AG04450 (cell line): ENCODE measurements around the gene PPM1F. TPM values are rescaled to one million over a fixed set of nuclear protein-coding genes. Genes with fewer than 3 reads are reported as not detected.
"Not testable (repeated sequence)": the region's sequence is repeated elsewhere in the genome, so short reads cannot be mapped to it uniquely, and the experiment has no call there.

ENCODE experiments used
- CTCF ChIA-PET: fragments of 300-600, 350-600 bp; formaldehyde crosslinking; extraction: SDS; loops from one replicate; lab custom pipeline; 2022; ENCODE audit warnings: antibody characterized with exemption, inconsistent platforms; lab: Charles Lee
- POLR2A ChIA-PET: fragments of 350-600 bp; formaldehyde crosslinking; extraction: SDS; loops from one replicate; lab custom pipeline; 2021; ENCODE audit warnings: antibody characterized with exemption, inconsistent platforms; lab: Yijun Ruan, JAX
- DNase-seq: peaks from one replicate; pipeline ENCODE4 v3.0.0-alpha.2; 2011; ENCODE audit warnings: low read depth, low spot score
- H3K27ac ChIP-seq: one replicate; pipeline ENCODE4 v1.5.1; 2012; ENCODE audit warnings: low read depth, low read length, control low read depth
- H3K27me3 ChIP-seq: one replicate; pipeline ENCODE4 v1.6.0; 2012; ENCODE audit warnings: low read length; ENCODE audit not compliant: control insufficient read depth, insufficient read depth
- H3K4me3 ChIP-seq: 2 replicates; pipeline ENCODE4 v1.5.1; 2011; ENCODE audit warnings: mild to moderate bottlenecking, low read depth, low read length, control low read depth
- H3K9me3 ChIP-seq: 2 replicates; pipeline ENCODE4 v1.5.1; 2012; ENCODE audit warnings: low read length; ENCODE audit not compliant: control insufficient read depth, insufficient read depth
- CTCF ChIP-seq: IDR thresholded peaks from 2 replicates; pipeline ENCODE4 v1.5.1; 2011; ENCODE audit warnings: low read depth, low read length, control low read depth, inconsistent platforms
- polyA plus RNA-seq: library from polyadenylated mRNA; depleted of rRNA; stranded (reverse); fragments of >200 nt; gene quantifications from 2 replicates; pipeline ENCODE4 v1.2.3, GENCODE V29; 2011

The PPM1F gene
- polyA plus RNA-seq, 1 experiment: 17.7 TPM

GRCh38 chr22:21898354-21898896 is 54.2 kb downstream of the PPM1F start:
- Histone ChIP-seq H3K27me3 (no peaks in the 10 kb centered on the region), H3K9me3 (no peaks in the 10 kb centered on the region)

GRCh38 chr22:21896951-21897513 is 55.6 kb downstream of the PPM1F start:
- Histone ChIP-seq H3K27me3 (no peaks in the 10 kb centered on the region), H3K27ac (no peak overlapping the region), H3K4me3 (no peak overlapping the region), H3K9me3 (no peaks in the 10 kb centered on the region)
- DNase-seq: no peak
- ChIA-PET CTCF (no interaction called here), POLR2A (no interaction called here)
- TF ChIP-seq CTCF: no peak

More at GRCh38 chr22:21898354-21898896, 54.2 kb downstream of the PPM1F start:
- Histone ChIP-seq H3K27ac (no peak overlapping the region), H3K4me3 (no peak overlapping the region)
- TF ChIP-seq CTCF: no peak
- CTCF ChIA-PET: interaction anchor here (0.8 kb wide), 1 partner anchor 9 kb away, joined by 7 read pairs; no protein-coding TSS in a partner anchor
- no peak for DNase-seq
- POLR2A ChIA-PET: no interaction called here

GRCh38 chr22:21896275-21896674 is 56.4 kb downstream of the PPM1F start:
- POLR2A ChIA-PET, H3K27me3 ChIP-seq, H3K9me3 ChIP-seq, CTCF ChIA-PET, H3K27ac ChIP-seq, DNase-seq, H3K4me3 ChIP-seq: not testable (repeated sequence)

GRCh38 chr22:21894799-21895198 is 57.8 kb downstream of the PPM1F start:
- DNase-seq: no peak
- no peak for TF ChIP-seq CTCF
- POLR2A ChIA-PET: no interaction called here
- H3K9me3 ChIP-seq: no peaks in the 10 kb centered on the region
- H3K4me3 ChIP-seq: no peak overlapping the region
- H3K27me3 ChIP-seq: no peaks in the 10 kb centered on the region
- CTCF ChIA-PET: no interaction called here
- no peak overlapping the region for H3K27ac ChIP-seq

GRCh38 chr22:21889251-21889990 is 63.2 kb downstream of the PPM1F start:
- no peak for DNase-seq
- no peaks in the 10 kb centered on the region for H3K27me3 ChIP-seq
- ChIA-PET POLR2A (no interaction called here), CTCF (interaction anchor here (0.6 kb wide), 1 partner anchor 186 kb away, joined by 3 read pairs; no protein-coding TSS in a partner anchor)
- no peak overlapping the region for H3K27ac ChIP-seq
- H3K9me3 ChIP-seq: no peaks in the 10 kb centered on the region
- no peak overlapping the region for H3K4me3 ChIP-seq
- no peak for TF ChIP-seq CTCF
